Spleen (tissue), 11 donors: ENCODE measurements around the gene PCCA. TPM values are rescaled to one million over a fixed set of nuclear protein-coding genes. Genes with fewer than 3 reads are reported as not detected.

Experiments used
- DNase-seq: peaks from one replicate; pipeline ENCODE4 v3.0.0-alpha.2; 2020
- H3K27ac ChIP-seq, 8 donors: fragments of 200-600 bp; sonication (generic) in 7 of 8; 1 replicate in 4 of 8; 2 replicates in 4 of 8; pipeline versions ENCODE4 v1.5.0 to v1.8.0; 2016 to 2021; ENCODE audit warnings: inconsistent platforms in 4 of 8, mild to moderate bottlenecking in 4 of 8, moderate library complexity in 1 of 8
- H3K27me3 ChIP-seq, 7 donors: fragments of 200-600 bp; sonication (generic) in 6 of 7; replicated peaks in 1 of 7; 1 replicate in 4 of 7; 2 replicates in 3 of 7; pipeline versions ENCODE4 v1.5.0 to v1.8.0; 2016 to 2021; ENCODE audit warnings: inconsistent platforms in 3 of 7, mild to moderate bottlenecking in 1 of 7
- H3K36me3 ChIP-seq, 6 donors: fragments of 200-600 bp; sonication (generic) in 5 of 6; 1 replicate in 4 of 6; 2 replicates in 2 of 6; pipeline versions ENCODE4 v1.5.0 to v1.8.0; 2016 to 2021; ENCODE audit warnings: inconsistent platforms in 2 of 6
- H3K4me1 ChIP-seq, 6 donors: fragments of 200-600 bp; sonication (generic) in 5 of 6; 1 replicate in 3 of 6; 2 replicates in 3 of 6; pipeline versions ENCODE4 v1.5.0 to v1.8.0; 2016 to 2021; ENCODE audit warnings: inconsistent platforms in 3 of 6
- H3K4me3 ChIP-seq, 8 donors: fragments of 200-600 bp; sonication (generic) in 7 of 8; 1 replicate in 4 of 8; 2 replicates in 4 of 8; pipeline versions ENCODE4 v1.5.0 to v1.8.0; 2016 to 2021; ENCODE audit warnings: inconsistent platforms in 4 of 8, mild to moderate bottlenecking in 4 of 8, moderate library complexity in 2 of 8
- H3K9me3 ChIP-seq, 8 donors: fragments of 200-600 bp; sonication (generic) in 7 of 8; 1 replicate in 4 of 8; 2 replicates in 4 of 8; pipeline versions ENCODE4 v1.5.0 to v1.8.0; 2016 to 2021; ENCODE audit warnings: inconsistent platforms in 4 of 8
- CTCF ChIP-seq, 11 experiments: fragments of 200-600 bp in 7 of 11; fragments of 450-650 bp in 4 of 11; sonication (generic) in 4 of 11; IDR thresholded peaks in 8 of 11; conservative IDR thresholded peaks in 3 of 11; 1 replicate in 7 of 11; 2 replicates in 4 of 11; pipeline versions ENCODE4 v1.4.0 to v1.8.0; 2016 to 2021; ENCODE audit warnings: antibody characterized with exemption in 11 of 11, inconsistent platforms in 4 of 11, mild to moderate bottlenecking in 1 of 11
- POLR2A ChIP-seq, 3 donors: fragments of 450-650 bp; IDR thresholded peaks; one replicate each; pipeline ENCODE4 v1.5.1; 2017; ENCODE audit warnings: antibody characterized with exemption in 3 of 3, mild to moderate bottlenecking in 1 of 3
- POLR2AphosphoS5 ChIP-seq, 3 donors: sonication (generic); formaldehyde crosslinking; IDR thresholded peaks; one replicate each; pipeline ENCODE4 v1.5.1; 2017; ENCODE audit warnings: antibody characterized with exemption in 3 of 3
- WGBS, 5 donors: extraction: QIAGEN DNeasy Blood & Tissue Kit in 3 of 5; methylation state at CpG; one replicate each; pipeline versions ENCODE4 v1.1.5 to v1.1.7; 2013 to 2018; 5-methylcytosine and 5-hydroxymethylcytosine counted together
- intact Hi-C: fragments of 100-400 bp; cut with DNase I; formaldehyde crosslinking; loops from one replicate; pipeline ENCODE4 v1.15.0; 2023; ENCODE audit warnings: low total_unique reads
- polyA plus RNA-seq, 3 donors: library from polyadenylated mRNA; stranded (reverse); fragments of 200-250 nt; gene quantifications; one replicate each; pipeline ENCODE4 v1.2.1, GENCODE V29; 2013
- total RNA-seq, 7 donors: library from RNA; depleted of rRNA in 3 of 7; stranded (reverse); fragments of >200 nt in 3 of 7; fragmentation: NEBNext Ultra II Directional in 4 of 7; extraction: Animal tissue kit (Norgen Biotek cat#: 25700) in 4 of 7; gene quantifications; one replicate each; pipeline versions ENCODE4 v1.1.0 to v1.2.1, GENCODE V29; 2016 to 2021
- donor health status: healthy with polysubstance abuse.
- donor health status: DM: no; HTN: no; CAD: no; lungs with moderate emphysema.
- donor health status: DM: no; HTN: no; CAD: no.
- donor health status: Bipolar disorder and iron deficiency.
- donor health status: healthy.
- donor health status: DM: no; HTN: no; CAD: no.
- donor health status: DM: yes; HTN: yes; CAD: no.

Gene PCCA
- total and polyA plus RNA-seq, 10 donors = 9.3 to 54.9 (median 43.9) TPM

- Histone ChIP-seq H3K36me3 (peaks cover 0 to 26% (median 5%) of the 10 kb centered on the region in 6 donors), H3K27ac (no peak overlapping the region), H3K9me3 (no peaks in the 10 kb centered on the region), H3K4me1 (peaks cover 0 to 7% (median 2%) of the 10 kb centered on the region in 6 donors), H3K4me3 (no peak overlapping the region), H3K27me3 (no peaks in the 10 kb centered on the region)
- no peak for TF ChIP-seq CTCF (IDR thresholded peaks at IDR 0.05 in 8 of 11, conservative IDR thresholded peaks at IDR 0.05 in 3 of 11)
- no peak for TF ChIP-seq POLR2AphosphoS5 (IDR thresholded peaks at IDR 0.05)
- TF ChIP-seq POLR2A (IDR thresholded peaks at IDR 0.05) = no peak
- WGBS, 5 donors = 91 to 96% (median 94%) methylated on average over 6 of the region's 6 CpGs
- no peak for DNase-seq
- intact Hi-C loops = no loop called here
Measured at GRCh38 chr13:100273138-100273537, 184.2 kb downstream of the PCCA start.

DNA sequence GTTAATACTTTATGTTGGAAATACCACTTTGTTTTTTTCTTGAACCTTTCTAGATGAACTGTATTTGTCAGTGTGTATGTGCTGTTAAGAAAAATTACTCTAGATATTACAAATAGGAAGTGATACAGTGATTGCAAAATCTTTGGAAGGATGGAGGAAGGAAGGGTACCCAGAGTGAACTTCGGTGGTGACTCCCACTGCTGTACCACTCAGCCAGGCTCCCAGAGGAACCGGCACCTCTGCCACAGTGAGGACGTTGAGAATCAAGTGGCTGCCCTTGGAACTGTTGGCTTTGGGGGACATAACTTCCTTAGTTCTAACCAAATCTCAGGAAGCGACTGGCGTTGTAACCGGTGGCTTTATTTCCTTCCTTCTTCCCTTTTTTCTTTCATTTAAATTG is 184.7 kb downstream of the PCCA start:
- Histone ChIP-seq H3K36me3 (peaks cover 0 to 24% (median 5%) of the 10 kb centered on the region in 6 donors), H3K9me3 (no peaks in the 10 kb centered on the region), H3K4me3 (no peak overlapping the region), H3K4me1 (peaks cover 0 to 7% (median 2%) of the 10 kb centered on the region in 6 donors), H3K27ac (no peak overlapping the region), H3K27me3 (no peaks in the 10 kb centered on the region)
- intact Hi-C loops = no loop called here
- TF ChIP-seq POLR2A (IDR thresholded peaks at IDR 0.05) (no peak), CTCF (IDR thresholded peaks at IDR 0.05 in 8 of 11, conservative IDR thresholded peaks at IDR 0.05 in 3 of 11) (no peak), POLR2AphosphoS5 (IDR thresholded peaks at IDR 0.05) (no peak)
- 21 to 41% (median 38%) methylated on average over 6 of the region's 6 CpGs for WGBS, 5 donors
- no peak for DNase-seq

- H3K4me3 ChIP-seq = no peak overlapping the region
- no peak overlapping the region for H3K27ac ChIP-seq
- no peaks in the 10 kb centered on the region for H3K27me3 ChIP-seq
- 85 to 93% (median 89%) methylated on average over 12 of the region's 12 CpGs for WGBS, 5 donors
- no peak for TF ChIP-seq CTCF (IDR thresholded peaks at IDR 0.05 in 8 of 11, conservative IDR thresholded peaks at IDR 0.05 in 3 of 11)
- no peak for TF ChIP-seq POLR2AphosphoS5 (IDR thresholded peaks at IDR 0.05)
- TF ChIP-seq POLR2A (IDR thresholded peaks at IDR 0.05) = no peak
- peaks cover 0 to 3% (median under 1%) of the 10 kb centered on the region in 6 donors for H3K4me1 ChIP-seq
- intact Hi-C loops = no loop called here
- peaks cover 0 to 17% (median 3%) of the 10 kb centered on the region in 6 donors for H3K36me3 ChIP-seq
- DNase-seq = no peak
- no peaks in the 10 kb centered on the region for H3K9me3 ChIP-seq
Measured at GRCh38 chr13:100274942-100275506, 186.1 kb downstream of the PCCA start.

DNA sequence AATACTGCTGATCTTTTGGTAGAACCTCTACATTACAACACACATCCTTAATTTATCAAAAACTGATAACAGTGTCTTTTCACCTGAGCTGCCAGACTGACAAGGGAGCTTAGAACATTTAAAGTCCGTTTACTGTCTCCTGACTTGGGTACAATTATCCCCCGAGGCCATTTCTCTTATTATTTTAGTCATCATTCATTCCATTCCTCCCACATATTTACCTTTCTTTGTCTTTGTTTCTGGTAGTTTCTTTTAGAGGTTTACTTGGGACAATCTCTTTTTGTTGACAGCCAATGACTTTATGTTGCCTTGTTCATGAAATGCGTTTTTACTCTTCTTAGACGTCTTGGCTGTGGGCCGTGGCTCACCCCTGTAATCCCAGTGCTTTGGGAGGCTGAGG is 186.9 kb downstream of the PCCA start:
- TF ChIP-seq POLR2A (IDR thresholded peaks at IDR 0.05) = no peak
- no peak for TF ChIP-seq CTCF (IDR thresholded peaks at IDR 0.05 in 8 of 11, conservative IDR thresholded peaks at IDR 0.05 in 3 of 11)
- no peak for TF ChIP-seq POLR2AphosphoS5 (IDR thresholded peaks at IDR 0.05)
- peaks cover 0 to 24% (median 3%) of the 10 kb centered on the region in 6 donors for H3K36me3 ChIP-seq
- WGBS, 5 donors = 90 to 96% (median 95%) methylated on average over 5 of the region's 5 CpGs
- no peak overlapping the region for H3K4me3 ChIP-seq
- H3K9me3 ChIP-seq = no peaks in the 10 kb centered on the region
- intact Hi-C loops = no loop called here
- no peaks in the 10 kb centered on the region for H3K27me3 ChIP-seq
- no peak for DNase-seq
- no peaks in the 10 kb centered on the region for H3K4me1 ChIP-seq
- no peak overlapping the region for H3K27ac ChIP-seq
